GM19452 (cell line): ENCODE results near the gene RGR.
A peak's percentile ranks its signal among the peaks of the same experiment; 100 is the strongest.

Experiments
- ATAC-seq: cut with Tn5 transposase; IDR thresholded peaks from one replicate; pipeline ENCODE4 v1.9.1; 2021; ENCODE audit not compliant: unreplicated experiment

Gene RGR

GRCh38 chr10:84293171-84293570, 48.3 kb downstream of the RGR start:
- ATAC-seq: no peak

GRCh38 chr10:84293574-84294016, 48.7 kb downstream of the RGR start:
- no peak for ATAC-seq

GRCh38 chr10:84294766-84295447, 50.1 kb downstream of the RGR start:
- peak; percentile 75 for ATAC-seq

GRCh38 chr10:84296091-84296981, 51.5 kb downstream of the RGR start:
- no peak for ATAC-seq

GRCh38 chr10:84298057-84298456, 53.2 kb downstream of the RGR start:
- ATAC-seq: no peak

GRCh38 chr10:84302223-84302622, 57.4 kb downstream of the RGR start:
- no peak for ATAC-seq

GRCh38 chr10:84306751-84307384, 62.0 kb downstream of the RGR start:
- no peak for ATAC-seq

GRCh38 chr10:84308021-84308420, 63.2 kb downstream of the RGR start:
- ATAC-seq: no peak

GRCh38 chr10:84308481-84309304, 63.8 kb downstream of the RGR start:
- ATAC-seq: peak; percentile 48
